HepG2 (cell line): ENCODE results near the gene ICAM2. TPM values are rescaled to one million over a fixed set of nuclear protein-coding genes. Genes with fewer than 3 reads are reported as not detected.

Experiments used
- AKAP8 ChIP-seq: sonication (generic); formaldehyde crosslinking; IDR thresholded peaks from 2 replicates; pipeline ENCODE4 v1.5.1; 2020; ENCODE audit warnings: mild to moderate bottlenecking, missing genetic modification reagents
- EEA1 ChIP-seq: sonication (generic); formaldehyde crosslinking; IDR thresholded peaks from 2 replicates; pipeline ENCODE4 v1.5.1; 2020; ENCODE audit warnings: mild to moderate bottlenecking, missing genetic modification reagents, borderline replicate concordance
- EHMT2 ChIP-seq: fragments of 200-600 bp; sonication (generic); IDR thresholded peaks from 2 replicates; pipeline ENCODE4 v1.7.0; 2017; ENCODE audit warnings: antibody characterized with exemption, low read depth, low read length, borderline replicate concordance
- EP300 ChIP-seq, 3 experiments: sonication (generic) in 1 of 3; formaldehyde crosslinking in 1 of 3; IDR thresholded peaks; 2 replicates each; pipeline versions ENCODE4 v1.5.1 to v1.6.1; 2011 to 2020; ENCODE audit warnings: low read depth in 2 of 3, low read length in 2 of 3, borderline replicate concordance in 1 of 3, improper control_type of control experiment in 1 of 3, mild to moderate bottlenecking in 1 of 3, missing genetic modification reagents in 1 of 3, moderate library complexity in 1 of 3
- FIP1L1 ChIP-seq: fragments of 200-400 bp; formaldehyde crosslinking; IDR thresholded peaks from 2 replicates; pipeline ENCODE4 v1.6.1; 2018; ENCODE audit warnings: low read depth, mild to moderate bottlenecking, low read length, moderate library complexity, borderline replicate concordance; ENCODE audit not compliant: insufficient read depth
- GPBP1L1 ChIP-seq: sonication (generic); formaldehyde crosslinking; IDR thresholded peaks from 2 replicates; pipeline ENCODE4 v1.5.0; 2020; ENCODE audit warnings: mild to moderate bottlenecking, missing genetic modification reagents
- HMGA1 ChIP-seq: sonication (generic); formaldehyde crosslinking; conservative IDR thresholded peaks from 2 replicates; pipeline ENCODE4 v1.4.0; 2020; ENCODE audit warnings: missing genetic modification reagents
- HNRNPH1 ChIP-seq: fragments of 200-400 bp; formaldehyde crosslinking; optimal IDR thresholded peaks from 2 replicates; pipeline ENCODE3; 2017; ENCODE audit warnings: mild to moderate bottlenecking, low read depth, low read length
- JUND ChIP-seq: sonication (generic); formaldehyde crosslinking; IDR thresholded peaks from 2 replicates; pipeline ENCODE4 v1.8.0; 2022; ENCODE audit warnings: mild to moderate bottlenecking, missing genetic modification reagents
- MAX ChIP-seq: IDR thresholded peaks from 2 replicates; pipeline ENCODE4 v1.6.1; 2012; ENCODE audit warnings: inconsistent platforms
- MEIS2 ChIP-seq: sonication (generic); formaldehyde crosslinking; IDR thresholded peaks from 2 replicates; pipeline ENCODE4 v1.9.0; 2021; ENCODE audit warnings: mild to moderate bottlenecking, missing genetic modification reagents
- RXRB ChIP-seq: IDR thresholded peaks from 2 replicates; pipeline ENCODE4 v1.6.1; 2016; ENCODE audit warnings: borderline replicate concordance, missing genetic modification reagents, missing compliant biosample characterization
- TARDBP ChIP-seq: sonication (generic); formaldehyde crosslinking; IDR thresholded peaks from 2 replicates; pipeline ENCODE4 v1.8.0; 2022; ENCODE audit warnings: mild to moderate bottlenecking, missing genetic modification reagents
- TEF ChIP-seq: sonication (generic); formaldehyde crosslinking; IDR thresholded peaks from 2 replicates; pipeline ENCODE4 v1.5.0; 2020; ENCODE audit warnings: missing genetic modification reagents
- THAP7 ChIP-seq: sonication (generic); formaldehyde crosslinking; IDR thresholded peaks from 2 replicates; pipeline ENCODE4 v1.8.1; 2023; ENCODE audit warnings: mild to moderate bottlenecking, missing genetic modification reagents
- TIGD3 ChIP-seq: sonication (generic); formaldehyde crosslinking; IDR thresholded peaks from 2 replicates; pipeline ENCODE4 v1.5.1; 2020; ENCODE audit warnings: mild to moderate bottlenecking, missing genetic modification reagents, borderline replicate concordance
- UBTF ChIP-seq: sonication (generic); formaldehyde crosslinking; IDR thresholded peaks from 2 replicates; pipeline ENCODE4 v1.4.0; 2020; ENCODE audit warnings: mild to moderate bottlenecking, missing genetic modification reagents
- ZBTB38 ChIP-seq: sonication (generic); formaldehyde crosslinking; IDR thresholded peaks from 2 replicates; pipeline ENCODE4 v1.5.1; 2020; ENCODE audit warnings: mild to moderate bottlenecking, missing genetic modification reagents
- ZNF235 ChIP-seq: sonication (generic); formaldehyde crosslinking; IDR thresholded peaks from 2 replicates; pipeline ENCODE4 v1.8.1; 2023; ENCODE audit warnings: mild to moderate bottlenecking, missing genetic modification reagents, borderline replicate concordance
- ZNF354B ChIP-seq: sonication (generic); formaldehyde crosslinking; IDR thresholded peaks from 2 replicates; pipeline ENCODE4 v1.8.0; 2022; ENCODE audit warnings: mild to moderate bottlenecking, missing genetic modification reagents
- ZNF44 ChIP-seq: sonication (generic); formaldehyde crosslinking; IDR thresholded peaks from 2 replicates; pipeline ENCODE4 v1.5.1; 2020; ENCODE audit warnings: mild to moderate bottlenecking, missing genetic modification reagents
- ZNF446 ChIP-seq: sonication (generic); formaldehyde crosslinking; IDR thresholded peaks from 2 replicates; pipeline ENCODE4 v1.5.0; 2020; ENCODE audit warnings: mild to moderate bottlenecking, missing genetic modification reagents
- polyA plus RNA-seq, 8 experiments: library from polyadenylated mRNA; depleted of rRNA in 3 of 8; stranded (reverse) in 7 of 8; unstranded in 1 of 8; fragments of >200 nt; fragmentation: Illumina TruSeq in 4 of 8; extraction: Trizol in 4 of 8; gene quantifications; 2 replicates each; pipeline versions ENCODE4 v1.2.1 to v1.2.3, GENCODE V29; 2011 to 2016; ENCODE audit warnings: low read depth in 4 of 8, missing spikeins in 1 of 8, mixed read lengths in 1 of 8; ENCODE audit not compliant: insufficient read depth in 1 of 8
- total RNA-seq, 5 experiments: library from RNA; depleted of rRNA; stranded (reverse); fragments of >200 nt; fragmentation: Illumina TruSeq; extraction: Trizol; gene quantifications; 2 replicates each; pipeline ENCODE4 v1.2.3, GENCODE V29; 2016; ENCODE audit warnings: low read depth in 1 of 5

ICAM2 gene
- total and polyA plus RNA-seq, 2 of the 13 experiments (the other 11 are each of a cell fraction or from before 2014, with no cell fraction given), result 10.9 to 20.8 TPM

- TF ChIP-seq TARDBP (CRISPR knock-in tag), result no peak
- TF ChIP-seq FIP1L1, result no peak
- no peak for TF ChIP-seq ZNF235 (CRISPR knock-in tag)
- no peak for TF ChIP-seq ZNF446
- TF ChIP-seq GPBP1L1 (CRISPR knock-in tag), result no peak
- TF ChIP-seq TIGD3 (CRISPR knock-in tag), result no peak
- TF ChIP-seq THAP7 (CRISPR knock-in tag), result no peak
- peak; percentile 65; the same call in 1 of the 2 replicates for TF ChIP-seq RXRB
- TF ChIP-seq TEF, result no peak
- TF ChIP-seq MAX, result no peak
- no peak for TF ChIP-seq EEA1 (CRISPR knock-in tag)
- TF ChIP-seq ZNF354B (CRISPR knock-in tag), result no peak
- TF ChIP-seq AKAP8 (CRISPR knock-in tag), result 0 out of 2 replicates have a peak, but pooled peaks have one; percentile 7
- no peak for TF ChIP-seq HNRNPH1
- TF ChIP-seq EHMT2, result no peak; the same call in 1 of the 2 replicates
- TF ChIP-seq HMGA1, result no peak
- TF ChIP-seq ZNF44 (CRISPR knock-in tag), result no peak
- peak in 1 of 2 experiments; percentile 25; a peak in 1 of 4 replicates for TF ChIP-seq EP300 (IDR thresholded peaks at IDR 0.05; ENCODE audit: low read depth in 2 of 2, low read length in 2 of 2)
- no peak for TF ChIP-seq EP300 (CRISPR knock-in tag; IDR thresholded peaks at IDR 0.05; ENCODE audit: borderline replicate concordance)
- no peak for TF ChIP-seq ZBTB38 (CRISPR knock-in tag)
- TF ChIP-seq UBTF (CRISPR knock-in tag), result peak; percentile 56; the same call in 1 of the 2 replicates
- TF ChIP-seq JUND (CRISPR knock-in tag), result no peak
- 0 out of 2 replicates have a peak, but pooled peaks have one; percentile 28 for TF ChIP-seq MEIS2 (CRISPR knock-in tag)
Measured at GRCh38 chr17:64007838-64008282, 12.6 kb downstream of the ICAM2 start (continued).
